ENCODE results near the gene OR5D14. TPM values are rescaled to one million over a fixed set of nuclear protein-coding genes. Genes with fewer than 3 reads are reported as not detected.

The OR5D14 gene
- total RNA-seq, 1 experiment from 2014 or later = not detected

DNA sequence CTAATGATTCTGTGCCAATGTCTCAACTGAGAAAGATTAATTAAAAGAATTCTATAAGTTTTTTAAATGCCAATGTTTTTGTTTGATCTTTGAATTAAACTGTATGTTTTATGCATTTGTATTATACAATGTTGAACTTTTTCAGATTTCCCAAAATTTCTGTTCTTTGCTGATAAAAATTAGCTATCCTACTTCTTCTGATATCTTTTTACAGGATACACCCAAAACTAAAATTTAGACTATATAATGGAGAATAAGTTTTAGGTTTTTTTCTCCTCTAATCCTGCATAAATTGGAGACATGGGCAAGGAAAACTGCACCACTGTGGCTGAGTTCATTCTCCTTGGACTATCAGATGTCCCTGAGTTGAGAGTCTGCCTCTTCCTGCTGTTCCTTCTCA is 31.6 kb downstream of the OR5D14 start, which contains the start of gene OR5L2:
OR5L2 (plus strand) TSS at position 301 of the 400 bp plus-strand sequence; CDS start at position 301, 0 bp downstream.
- ATAC-seq (no peak), DNase-seq (ENCODE audit: low spot score) (no peak)
- peaks cover 8% of the 10 kb centered on the region; the same call in 1 of the 2 replicates for H3K27me3 Mint-ChIP-seq (ENCODE audit: low read depth)
- H3K9me3 Mint-ChIP-seq = peaks cover 75% of the 10 kb centered on the region
- no peak within 1 kb of the TSS for H3K27ac Mint-ChIP-seq
- H3K4me3 Mint-ChIP-seq = no peak within 1 kb of the TSS
- ChIA-PET CTCF (no interaction called here), POLR2A (no interaction called here)
- H3K36me3 Mint-ChIP-seq = peaks cover 46% of the 10 kb centered on the region
- TF ChIP-seq RORB (CRISPR knock-in tag; IDR thresholded peaks at IDR 0.05) = no peak
- TF ChIP-seq, protein P1, sequence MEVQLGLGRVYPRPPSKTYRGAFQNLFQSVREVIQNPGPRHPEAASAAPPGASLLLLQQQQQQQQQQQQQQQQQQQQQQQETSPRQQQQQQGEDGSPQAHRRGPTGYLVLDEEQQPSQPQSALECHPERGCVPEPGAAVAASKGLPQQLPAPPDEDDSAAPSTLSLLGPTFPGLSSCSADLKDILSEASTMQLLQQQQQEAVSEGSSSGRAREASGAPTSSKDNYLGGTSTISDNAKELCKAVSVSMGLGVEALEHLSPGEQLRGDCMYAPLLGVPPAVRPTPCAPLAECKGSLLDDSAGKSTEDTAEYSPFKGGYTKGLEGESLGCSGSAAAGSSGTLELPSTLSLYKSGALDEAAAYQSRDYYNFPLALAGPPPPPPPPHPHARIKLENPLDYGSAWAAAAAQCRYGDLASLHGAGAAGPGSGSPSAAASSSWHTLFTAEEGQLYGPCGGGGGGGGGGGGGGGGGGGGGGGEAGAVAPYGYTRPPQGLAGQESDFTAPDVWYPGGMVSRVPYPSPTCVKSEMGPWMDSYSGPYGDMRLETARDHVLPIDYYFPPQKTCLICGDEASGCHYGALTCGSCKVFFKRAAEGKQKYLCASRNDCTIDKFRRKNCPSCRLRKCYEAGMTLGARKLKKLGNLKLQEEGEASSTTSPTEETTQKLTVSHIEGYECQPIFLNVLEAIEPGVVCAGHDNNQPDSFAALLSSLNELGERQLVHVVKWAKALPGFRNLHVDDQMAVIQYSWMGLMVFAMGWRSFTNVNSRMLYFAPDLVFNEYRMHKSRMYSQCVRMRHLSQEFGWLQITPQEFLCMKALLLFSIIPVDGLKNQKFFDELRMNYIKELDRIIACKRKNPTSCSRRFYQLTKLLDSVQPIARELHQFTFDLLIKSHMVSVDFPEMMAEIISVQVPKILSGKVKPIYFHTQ (CRISPR knock-in tag; IDR thresholded peaks at IDR 0.05) = no peak
- TF ChIP-seq SMAD4 (CRISPR knock-in tag; IDR thresholded peaks at IDR 0.05) = no peak
- TF ChIP-seq EMX1 (CRISPR knock-in tag; IDR thresholded peaks at IDR 0.05) = no peak
- TF ChIP-seq, protein P2, sequence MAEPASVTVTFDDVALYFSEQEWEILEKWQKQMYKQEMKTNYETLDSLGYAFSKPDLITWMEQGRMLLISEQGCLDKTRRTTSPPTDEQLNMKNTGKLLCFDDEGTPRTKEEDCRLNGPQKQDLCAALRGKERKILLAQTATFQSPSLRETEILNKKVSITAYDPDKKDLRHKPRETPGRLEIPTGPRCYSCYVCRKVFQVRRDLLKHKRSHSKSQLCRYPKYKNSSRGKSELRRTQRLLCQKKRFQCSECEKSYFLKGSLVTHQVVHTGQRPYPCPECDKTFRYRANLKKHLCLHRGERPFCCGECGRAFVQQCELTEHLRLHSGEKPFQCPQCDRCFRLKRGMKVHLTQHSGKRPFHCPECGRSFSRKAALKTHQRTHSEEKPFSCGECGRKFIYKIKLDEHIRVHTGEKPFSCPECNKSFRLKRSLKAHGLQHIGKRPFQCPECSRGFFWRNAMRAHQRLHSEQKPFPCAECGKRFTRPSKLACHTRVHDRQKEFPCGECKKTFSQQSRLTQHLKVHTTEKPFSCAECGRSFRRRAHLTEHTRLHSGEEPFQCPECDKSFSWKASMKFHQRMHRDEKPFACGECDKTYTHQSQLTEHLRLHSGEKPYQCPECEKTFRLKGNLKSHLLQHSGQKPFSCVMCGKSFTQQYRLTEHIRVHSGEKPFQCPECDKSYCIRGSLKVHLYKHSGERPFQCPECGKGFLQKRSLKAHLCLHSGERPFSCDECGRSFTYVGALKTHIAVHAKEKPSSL (CRISPR knock-in tag; conservative IDR thresholded peaks at IDR 0.05) = no peak
- no peak for TF ChIP-seq FOXJ3 (CRISPR knock-in tag; IDR thresholded peaks at IDR 0.05; ENCODE audit: borderline replicate concordance)
- no peak for TF ChIP-seq IRF2 (CRISPR knock-in tag; IDR thresholded peaks at IDR 0.05; ENCODE audit: borderline replicate concordance, low read depth)
- TF ChIP-seq, protein P3, sequence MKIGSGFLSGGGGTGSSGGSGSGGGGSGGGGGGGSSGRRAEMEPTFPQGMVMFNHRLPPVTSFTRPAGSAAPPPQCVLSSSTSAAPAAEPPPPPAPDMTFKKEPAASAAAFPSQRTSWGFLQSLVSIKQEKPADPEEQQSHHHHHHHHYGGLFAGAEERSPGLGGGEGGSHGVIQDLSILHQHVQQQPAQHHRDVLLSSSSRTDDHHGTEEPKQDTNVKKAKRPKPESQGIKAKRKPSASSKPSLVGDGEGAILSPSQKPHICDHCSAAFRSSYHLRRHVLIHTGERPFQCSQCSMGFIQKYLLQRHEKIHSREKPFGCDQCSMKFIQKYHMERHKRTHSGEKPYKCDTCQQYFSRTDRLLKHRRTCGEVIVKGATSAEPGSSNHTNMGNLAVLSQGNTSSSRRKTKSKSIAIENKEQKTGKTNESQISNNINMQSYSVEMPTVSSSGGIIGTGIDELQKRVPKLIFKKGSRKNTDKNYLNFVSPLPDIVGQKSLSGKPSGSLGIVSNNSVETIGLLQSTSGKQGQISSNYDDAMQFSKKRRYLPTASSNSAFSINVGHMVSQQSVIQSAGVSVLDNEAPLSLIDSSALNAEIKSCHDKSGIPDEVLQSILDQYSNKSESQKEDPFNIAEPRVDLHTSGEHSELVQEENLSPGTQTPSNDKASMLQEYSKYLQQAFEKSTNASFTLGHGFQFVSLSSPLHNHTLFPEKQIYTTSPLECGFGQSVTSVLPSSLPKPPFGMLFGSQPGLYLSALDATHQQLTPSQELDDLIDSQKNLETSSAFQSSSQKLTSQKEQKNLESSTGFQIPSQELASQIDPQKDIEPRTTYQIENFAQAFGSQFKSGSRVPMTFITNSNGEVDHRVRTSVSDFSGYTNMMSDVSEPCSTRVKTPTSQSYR (CRISPR knock-in tag; IDR thresholded peaks at IDR 0.05) = no peak
- TF ChIP-seq MYBL2 (CRISPR knock-in tag; IDR thresholded peaks at IDR 0.05) = no peak
- no peak for TF ChIP-seq JAZF1 (CRISPR knock-in tag; IDR thresholded peaks at IDR 0.05)
- H3K4me1 Mint-ChIP-seq = no peaks in the 10 kb centered on the region

DNA sequence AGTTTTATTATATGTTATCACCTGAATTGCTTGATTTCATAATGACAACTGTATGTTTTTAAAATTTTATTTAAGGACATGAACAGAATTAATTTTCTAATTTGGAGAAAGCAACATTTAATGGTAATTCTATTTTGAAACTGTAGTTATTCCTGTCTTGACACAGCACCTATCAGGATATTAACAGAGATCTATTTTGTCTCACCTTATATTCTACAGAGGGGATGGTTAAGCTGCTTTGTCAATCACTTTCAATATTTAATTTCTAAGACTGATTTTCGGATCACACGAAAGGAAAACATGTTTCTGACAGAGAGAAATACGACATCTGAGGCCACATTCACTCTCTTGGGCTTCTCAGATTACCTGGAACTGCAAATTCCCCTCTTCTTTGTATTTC is 43.1 kb downstream of the OR5D14 start, which contains the start of gene OR5D16:
OR5D16 (plus strand) TSS at position 301 of the 400 bp plus-strand sequence; CDS start at position 301, 0 bp downstream.
- Mint-ChIP-seq H3K9me3 (peaks cover 77% of the 10 kb centered on the region), H3K4me3 (no peak within 1 kb of the TSS), H3K27ac (no peak within 1 kb of the TSS), H3K36me3 (peaks cover 62% of the 10 kb centered on the region), H3K4me1 (no peaks in the 10 kb centered on the region), H3K27me3 (ENCODE audit: low read depth) (peaks cover 12% of the 10 kb centered on the region)
- DNase-seq (ENCODE audit: low spot score) (no peak), ATAC-seq (no peak)
- POLR2A ChIA-PET = no interaction called here
- CTCF ChIA-PET = no interaction called here
- no peak for TF ChIP-seq TP53 (CRISPR knock-in tag; IDR thresholded peaks at IDR 0.05)
- no peak for TF ChIP-seq ZBTB21 (CRISPR knock-in tag; IDR thresholded peaks at IDR 0.05; ENCODE audit: borderline replicate concordance)
- TF ChIP-seq, protein P4, sequence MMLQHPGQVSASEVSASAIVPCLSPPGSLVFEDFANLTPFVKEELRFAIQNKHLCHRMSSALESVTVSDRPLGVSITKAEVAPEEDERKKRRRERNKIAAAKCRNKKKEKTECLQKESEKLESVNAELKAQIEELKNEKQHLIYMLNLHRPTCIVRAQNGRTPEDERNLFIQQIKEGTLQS (CRISPR knock-in tag; conservative IDR thresholded peaks at IDR 0.05) = no peak
- no peak for TF ChIP-seq CBFB (CRISPR knock-in tag; IDR thresholded peaks at IDR 0.05; ENCODE audit: low read depth)
- TF ChIP-seq, protein P5, sequence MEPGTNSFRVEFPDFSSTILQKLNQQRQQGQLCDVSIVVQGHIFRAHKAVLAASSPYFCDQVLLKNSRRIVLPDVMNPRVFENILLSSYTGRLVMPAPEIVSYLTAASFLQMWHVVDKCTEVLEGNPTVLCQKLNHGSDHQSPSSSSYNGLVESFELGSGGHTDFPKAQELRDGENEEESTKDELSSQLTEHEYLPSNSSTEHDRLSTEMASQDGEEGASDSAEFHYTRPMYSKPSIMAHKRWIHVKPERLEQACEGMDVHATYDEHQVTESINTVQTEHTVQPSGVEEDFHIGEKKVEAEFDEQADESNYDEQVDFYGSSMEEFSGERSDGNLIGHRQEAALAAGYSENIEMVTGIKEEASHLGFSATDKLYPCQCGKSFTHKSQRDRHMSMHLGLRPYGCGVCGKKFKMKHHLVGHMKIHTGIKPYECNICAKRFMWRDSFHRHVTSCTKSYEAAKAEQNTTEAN (CRISPR knock-in tag; IDR thresholded peaks at IDR 0.05) = no peak
- TF ChIP-seq, protein P6, sequence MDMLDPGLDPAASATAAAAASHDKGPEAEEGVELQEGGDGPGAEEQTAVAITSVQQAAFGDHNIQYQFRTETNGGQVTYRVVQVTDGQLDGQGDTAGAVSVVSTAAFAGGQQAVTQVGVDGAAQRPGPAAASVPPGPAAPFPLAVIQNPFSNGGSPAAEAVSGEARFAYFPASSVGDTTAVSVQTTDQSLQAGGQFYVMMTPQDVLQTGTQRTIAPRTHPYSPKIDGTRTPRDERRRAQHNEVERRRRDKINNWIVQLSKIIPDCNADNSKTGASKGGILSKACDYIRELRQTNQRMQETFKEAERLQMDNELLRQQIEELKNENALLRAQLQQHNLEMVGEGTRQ (CRISPR knock-in tag; IDR thresholded peaks at IDR 0.05) = no peak
- no peak for TF ChIP-seq SMAD4 (CRISPR knock-in tag; IDR thresholded peaks at IDR 0.05)
- TF ChIP-seq, protein P7, sequence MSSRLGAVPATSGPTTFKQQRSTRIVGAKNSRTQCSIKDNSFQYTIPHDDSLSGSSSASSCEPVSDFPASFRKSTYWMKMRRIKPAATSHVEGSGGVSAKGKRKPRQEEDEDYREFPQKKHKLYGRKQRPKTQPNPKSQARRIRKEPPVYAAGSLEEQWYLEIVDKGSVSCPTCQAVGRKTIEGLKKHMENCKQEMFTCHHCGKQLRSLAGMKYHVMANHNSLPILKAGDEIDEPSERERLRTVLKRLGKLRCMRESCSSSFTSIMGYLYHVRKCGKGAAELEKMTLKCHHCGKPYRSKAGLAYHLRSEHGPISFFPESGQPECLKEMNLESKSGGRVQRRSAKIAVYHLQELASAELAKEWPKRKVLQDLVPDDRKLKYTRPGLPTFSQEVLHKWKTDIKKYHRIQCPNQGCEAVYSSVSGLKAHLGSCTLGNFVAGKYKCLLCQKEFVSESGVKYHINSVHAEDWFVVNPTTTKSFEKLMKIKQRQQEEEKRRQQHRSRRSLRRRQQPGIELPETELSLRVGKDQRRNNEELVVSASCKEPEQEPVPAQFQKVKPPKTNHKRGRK (CRISPR knock-in tag; IDR thresholded peaks at IDR 0.05; ENCODE audit: borderline replicate concordance) = no peak
- TF ChIP-seq, protein P8, sequence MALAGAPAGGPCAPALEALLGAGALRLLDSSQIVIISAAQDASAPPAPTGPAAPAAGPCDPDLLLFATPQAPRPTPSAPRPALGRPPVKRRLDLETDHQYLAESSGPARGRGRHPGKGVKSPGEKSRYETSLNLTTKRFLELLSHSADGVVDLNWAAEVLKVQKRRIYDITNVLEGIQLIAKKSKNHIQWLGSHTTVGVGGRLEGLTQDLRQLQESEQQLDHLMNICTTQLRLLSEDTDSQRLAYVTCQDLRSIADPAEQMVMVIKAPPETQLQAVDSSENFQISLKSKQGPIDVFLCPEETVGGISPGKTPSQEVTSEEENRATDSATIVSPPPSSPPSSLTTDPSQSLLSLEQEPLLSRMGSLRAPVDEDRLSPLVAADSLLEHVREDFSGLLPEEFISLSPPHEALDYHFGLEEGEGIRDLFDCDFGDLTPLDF (CRISPR knock-in tag; IDR thresholded peaks at IDR 0.05) = no peak
- TF ChIP-seq, protein P9, sequence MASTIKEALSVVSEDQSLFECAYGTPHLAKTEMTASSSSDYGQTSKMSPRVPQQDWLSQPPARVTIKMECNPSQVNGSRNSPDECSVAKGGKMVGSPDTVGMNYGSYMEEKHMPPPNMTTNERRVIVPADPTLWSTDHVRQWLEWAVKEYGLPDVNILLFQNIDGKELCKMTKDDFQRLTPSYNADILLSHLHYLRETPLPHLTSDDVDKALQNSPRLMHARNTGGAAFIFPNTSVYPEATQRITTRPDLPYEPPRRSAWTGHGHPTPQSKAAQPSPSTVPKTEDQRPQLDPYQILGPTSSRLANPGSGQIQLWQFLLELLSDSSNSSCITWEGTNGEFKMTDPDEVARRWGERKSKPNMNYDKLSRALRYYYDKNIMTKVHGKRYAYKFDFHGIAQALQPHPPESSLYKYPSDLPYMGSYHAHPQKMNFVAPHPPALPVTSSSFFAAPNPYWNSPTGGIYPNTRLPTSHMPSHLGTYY (CRISPR knock-in tag; IDR thresholded peaks at IDR 0.05) = no peak
- TF ChIP-seq ZNF317 (CRISPR knock-in tag; IDR thresholded peaks at IDR 0.05; ENCODE audit: borderline replicate concordance, low read depth) = no peak
- TF ChIP-seq SOX15 (CRISPR knock-in tag; IDR thresholded peaks at IDR 0.05) = no peak
